HEK293 (cell line): ENCODE measurements around the gene DNAH9.

ENCODE experiments used
- CTCF ChIA-PET: fragments of 350-600 bp; formaldehyde crosslinking; extraction: SDS; loops from one replicate; lab custom pipeline; 2021; ENCODE audit warnings: antibody characterized with exemption; lab: Yijun Ruan, JAX
- POLR2A ChIA-PET: fragments of 300-600 bp; formaldehyde crosslinking; extraction: SDS; loops from one replicate; lab custom pipeline; 2020; ENCODE audit warnings: antibody characterized with exemption, inconsistent platforms; lab: Yijun Ruan, JAX
- H3K27ac ChIP-seq: fragments of 200-500 bp; sonication (Bioruptor generic); 2 replicates; pipeline ENCODE4 v1.5.1; 2014; ENCODE audit warnings: low read depth, low read length, control low read depth, inconsistent platforms; ENCODE audit errors: extremely low read depth
- H3K36me3 ChIP-seq, 2 experiments: fragments of 200-500 bp in 1 of 2; sonication (Bioruptor generic) in 1 of 2; 1 replicate in 1 of 2; 2 replicates in 1 of 2; pipeline ENCODE4 v1.5.1; 2014 to 2017; ENCODE audit warnings: inconsistent platforms in 2 of 2, low read length in 2 of 2; ENCODE audit not compliant: control insufficient read depth in 2 of 2, insufficient read depth in 1 of 2
- H3K4me1 ChIP-seq: fragments of 200-500 bp; sonication (Bioruptor generic); 2 replicates; pipeline ENCODE4 v1.5.1; 2014; ENCODE audit warnings: mild to moderate bottlenecking, low read length, inconsistent platforms; ENCODE audit not compliant: control insufficient read depth, insufficient read depth
- H3K4me3 ChIP-seq: 2 replicates; pipeline ENCODE4 v1.5.1; 2011; ENCODE audit warnings: low read depth, mild to moderate bottlenecking, control low read depth, low read length, moderate library complexity
- H3K9me3 ChIP-seq: fragments of 200-500 bp; sonication (Bioruptor generic); 2 replicates; pipeline ENCODE4 v1.5.1; 2014; ENCODE audit warnings: low read depth, low read length, inconsistent platforms; ENCODE audit not compliant: control insufficient read depth, insufficient read depth
- BCL11A ChIP-seq: fragments of 450-650 bp; formaldehyde crosslinking; IDR thresholded peaks from 2 replicates; pipeline ENCODE4 v1.5.1; 2016; ENCODE audit warnings: low read depth, missing biosample characterization, missing genetic modification characterization
- HOXD13 ChIP-seq: sonication (generic); formaldehyde crosslinking; IDR thresholded peaks from 2 replicates; pipeline ENCODE4 v1.8.0; 2022; ENCODE audit warnings: missing genetic modification reagents, borderline replicate concordance
- KLF10 ChIP-seq: fragments of 450-650 bp; IDR thresholded peaks from 2 replicates; pipeline ENCODE4 v1.5.1; 2018; ENCODE audit warnings: missing biosample characterization, mild to moderate bottlenecking, missing genetic modification characterization
- MEIS1 ChIP-seq: sonication (generic); formaldehyde crosslinking; IDR thresholded peaks from 2 replicates; pipeline ENCODE4 v1.8.1; 2022; ENCODE audit warnings: missing genetic modification reagents, mild to moderate bottlenecking, borderline replicate concordance
- MZF1 ChIP-seq: fragments of 450-650 bp; formaldehyde crosslinking; IDR thresholded peaks from 2 replicates; pipeline ENCODE4 v1.5.1; 2017; ENCODE audit warnings: missing biosample characterization, missing genetic modification characterization, borderline replicate concordance
- PRDM1 ChIP-seq: fragments of 450-650 bp; formaldehyde crosslinking; IDR thresholded peaks from 2 replicates; pipeline ENCODE4; 2016; ENCODE audit warnings: missing biosample characterization, missing genetic modification characterization
- WT1 ChIP-seq: fragments of 450-650 bp; formaldehyde crosslinking; IDR thresholded peaks from 2 replicates; pipeline ENCODE4 v1.5.1; 2016; ENCODE audit warnings: missing biosample characterization, missing genetic modification characterization
- YY2 ChIP-seq: fragments of 450-650 bp; formaldehyde crosslinking; IDR thresholded peaks from 2 replicates; pipeline ENCODE4 v1.5.1; 2016; ENCODE audit warnings: missing biosample characterization, missing genetic modification characterization
- ZBTB1 ChIP-seq: fragments of 450-650 bp; formaldehyde crosslinking; IDR thresholded peaks from 2 replicates; pipeline ENCODE4 v1.5.1; 2016; ENCODE audit warnings: missing biosample characterization, missing genetic modification characterization
- ZNF112 ChIP-seq: fragments of 450-650 bp; formaldehyde crosslinking; IDR thresholded peaks from 2 replicates; pipeline ENCODE4 v1.5.0; 2017; ENCODE audit warnings: missing biosample characterization, missing genetic modification characterization
- ZNF146 ChIP-seq: fragments of 450-650 bp; formaldehyde crosslinking; IDR thresholded peaks from 2 replicates; pipeline ENCODE4 v1.5.1; 2016; ENCODE audit warnings: missing biosample characterization, missing genetic modification characterization
- ZNF184 ChIP-seq: fragments of 450-650 bp; IDR thresholded peaks from 2 replicates; pipeline ENCODE4 v1.5.1; 2018; ENCODE audit warnings: missing biosample characterization, mild to moderate bottlenecking, missing genetic modification characterization
- ZNF19 ChIP-seq: fragments of 450-650 bp; formaldehyde crosslinking; IDR thresholded peaks from 2 replicates; pipeline ENCODE4; 2016; ENCODE audit warnings: missing biosample characterization, missing genetic modification characterization, low read depth
- ZNF2 ChIP-seq: fragments of 450-650 bp; formaldehyde crosslinking; IDR thresholded peaks from 2 replicates; pipeline ENCODE4 v1.5.1; 2016; ENCODE audit warnings: missing biosample characterization, missing genetic modification characterization
- ZNF202 ChIP-seq: fragments of 450-650 bp; formaldehyde crosslinking; IDR thresholded peaks from 2 replicates; pipeline ENCODE4 v1.5.1; 2016; ENCODE audit warnings: missing biosample characterization, missing genetic modification characterization, borderline replicate concordance
- ZNF391 ChIP-seq: fragments of 450-650 bp; formaldehyde crosslinking; IDR thresholded peaks from 2 replicates; pipeline ENCODE4 v1.5.1; 2016; ENCODE audit warnings: low read depth, missing biosample characterization, missing genetic modification characterization, borderline replicate concordance
- ZNF423 ChIP-seq: fragments of 450-650 bp; formaldehyde crosslinking; IDR thresholded peaks from 2 replicates; pipeline ENCODE4 v1.5.1; 2016; ENCODE audit warnings: missing biosample characterization, missing genetic modification characterization
- ZNF560 ChIP-seq: fragments of 450-650 bp; formaldehyde crosslinking; IDR thresholded peaks from 2 replicates; pipeline ENCODE4 v1.5.1; 2017; ENCODE audit warnings: missing biosample characterization, missing genetic modification characterization, borderline replicate concordance
- ZNF610 ChIP-seq: fragments of 450-650 bp; formaldehyde crosslinking; IDR thresholded peaks from 2 replicates; pipeline ENCODE4 v1.5.1; 2016; ENCODE audit warnings: missing biosample characterization, missing genetic modification characterization, borderline replicate concordance
- ZNF76 ChIP-seq: fragments of 450-650 bp; formaldehyde crosslinking; IDR thresholded peaks from 2 replicates; pipeline ENCODE4; 2016; ENCODE audit warnings: low read depth, missing biosample characterization, missing genetic modification characterization, borderline replicate concordance
- ZNF837 ChIP-seq: fragments of 450-650 bp; formaldehyde crosslinking; IDR thresholded peaks from 2 replicates; pipeline ENCODE4 v1.5.1; 2016; ENCODE audit warnings: missing biosample characterization, missing genetic modification characterization
- ZNF843 ChIP-seq: fragments of 450-650 bp; formaldehyde crosslinking; IDR thresholded peaks from 2 replicates; pipeline ENCODE4 v1.5.1; 2016; ENCODE audit warnings: missing biosample characterization, missing genetic modification characterization
- TF ChIP-seq, protein P1 (sequence below): fragments of 450-650 bp; formaldehyde crosslinking; conservative IDR thresholded peaks from 2 replicates; pipeline ENCODE4 v1.5.1; 2016; ENCODE audit warnings: low read depth, missing biosample characterization, missing genetic modification characterization
- TF ChIP-seq, protein P2 (sequence below): fragments of 450-650 bp; formaldehyde crosslinking; IDR thresholded peaks from 2 replicates; pipeline ENCODE4 v1.5.1; 2016; ENCODE audit warnings: missing biosample characterization, missing genetic modification characterization
- TF ChIP-seq, protein P3 (sequence below): IDR thresholded peaks from 2 replicates; pipeline ENCODE4 v1.6.1; 2011; ENCODE audit warnings: mild to moderate bottlenecking, low read depth, low read length, borderline replicate concordance
- TF ChIP-seq, protein P4 (sequence below): fragments of 450-650 bp; formaldehyde crosslinking; IDR thresholded peaks from 2 replicates; pipeline ENCODE4 v1.5.1; 2017; ENCODE audit warnings: missing biosample characterization, missing genetic modification characterization
- TF ChIP-seq, protein P5 (sequence below): fragments of 450-650 bp; formaldehyde crosslinking; IDR thresholded peaks from 2 replicates; pipeline ENCODE4 v1.5.1; 2016; ENCODE audit warnings: missing biosample characterization, missing genetic modification characterization

Gene DNAH9

DNA sequence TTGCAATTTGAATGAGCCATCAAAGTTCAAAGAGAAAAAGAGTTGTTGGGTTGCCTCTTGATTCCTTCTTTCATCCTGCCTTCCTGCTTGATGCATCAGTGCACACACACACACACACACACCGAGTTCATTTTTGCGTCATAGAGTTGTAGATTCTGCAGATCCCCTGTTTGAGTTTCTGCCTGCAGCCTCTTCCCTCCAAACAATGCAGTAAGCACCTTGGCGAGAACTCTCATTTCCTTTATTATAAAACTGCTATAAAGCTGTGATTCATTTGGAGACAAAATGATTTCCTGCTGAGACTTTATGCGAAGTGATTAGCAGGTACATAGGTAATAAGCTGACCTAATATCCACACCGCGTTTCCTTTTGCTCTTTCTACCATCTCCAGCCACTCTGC, 26.7 kb downstream of the DNAH9 start (continued):
- TF ChIP-seq, protein P1, sequence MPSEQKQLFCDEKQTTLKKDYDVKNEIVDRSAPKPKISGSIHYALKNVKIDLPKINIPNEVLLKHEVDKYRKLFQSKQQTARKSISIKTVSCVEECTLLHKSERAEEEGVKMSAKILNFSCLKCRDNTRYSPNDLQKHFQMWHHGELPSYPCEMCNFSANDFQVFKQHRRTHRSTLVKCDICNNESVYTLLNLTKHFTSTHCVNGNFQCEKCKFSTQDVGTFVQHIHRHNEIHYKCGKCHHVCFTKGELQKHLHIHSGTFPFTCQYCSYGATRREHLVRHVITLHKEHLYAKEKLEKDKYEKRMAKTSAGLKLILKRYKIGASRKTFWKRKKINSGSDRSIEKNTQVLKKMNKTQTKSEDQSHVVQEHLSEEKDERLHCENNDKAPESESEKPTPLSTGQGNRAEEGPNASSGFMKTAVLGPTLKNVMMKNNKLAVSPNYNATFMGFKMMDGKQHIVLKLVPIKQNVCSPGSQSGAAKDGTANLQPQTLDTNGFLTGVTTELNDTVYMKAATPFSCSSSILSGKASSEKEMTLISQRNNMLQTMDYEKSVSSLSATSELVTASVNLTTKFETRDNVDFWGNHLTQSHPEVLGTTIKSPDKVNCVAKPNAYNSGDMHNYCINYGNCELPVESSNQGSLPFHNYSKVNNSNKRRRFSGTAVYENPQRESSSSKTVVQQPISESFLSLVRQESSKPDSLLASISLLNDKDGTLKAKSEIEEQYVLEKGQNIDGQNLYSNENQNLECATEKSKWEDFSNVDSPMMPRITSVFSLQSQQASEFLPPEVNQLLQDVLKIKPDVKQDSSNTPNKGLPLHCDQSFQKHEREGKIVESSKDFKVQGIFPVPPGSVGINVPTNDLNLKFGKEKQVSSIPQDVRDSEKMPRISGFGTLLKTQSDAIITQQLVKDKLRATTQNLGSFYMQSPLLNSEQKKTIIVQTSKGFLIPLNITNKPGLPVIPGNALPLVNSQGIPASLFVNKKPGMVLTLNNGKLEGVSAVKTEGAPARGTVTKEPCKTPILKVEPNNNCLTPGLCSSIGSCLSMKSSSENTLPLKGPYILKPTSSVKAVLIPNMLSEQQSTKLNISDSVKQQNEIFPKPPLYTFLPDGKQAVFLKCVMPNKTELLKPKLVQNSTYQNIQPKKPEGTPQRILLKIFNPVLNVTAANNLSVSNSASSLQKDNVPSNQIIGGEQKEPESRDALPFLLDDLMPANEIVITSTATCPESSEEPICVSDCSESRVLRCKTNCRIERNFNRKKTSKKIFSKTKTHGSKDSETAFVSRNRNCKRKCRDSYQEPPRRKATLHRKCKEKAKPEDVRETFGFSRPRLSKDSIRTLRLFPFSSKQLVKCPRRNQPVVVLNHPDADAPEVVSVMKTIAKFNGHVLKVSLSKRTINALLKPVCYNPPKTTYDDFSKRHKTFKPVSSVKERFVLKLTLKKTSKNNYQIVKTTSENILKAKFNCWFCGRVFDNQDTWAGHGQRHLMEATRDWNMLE (tag by site-specific recombination): no peak
- TF ChIP-seq ZBTB1 (tag by site-specific recombination) (no peak), ZNF843 (tag by site-specific recombination) (no peak), BCL11A (tag by site-specific recombination) (no peak), ZNF610 (tag by site-specific recombination) (no peak), ZNF184 (no peak), WT1 (tag by site-specific recombination) (no peak), ZNF837 (no peak), ZNF2 (tag by site-specific recombination) (no peak)

DNA sequence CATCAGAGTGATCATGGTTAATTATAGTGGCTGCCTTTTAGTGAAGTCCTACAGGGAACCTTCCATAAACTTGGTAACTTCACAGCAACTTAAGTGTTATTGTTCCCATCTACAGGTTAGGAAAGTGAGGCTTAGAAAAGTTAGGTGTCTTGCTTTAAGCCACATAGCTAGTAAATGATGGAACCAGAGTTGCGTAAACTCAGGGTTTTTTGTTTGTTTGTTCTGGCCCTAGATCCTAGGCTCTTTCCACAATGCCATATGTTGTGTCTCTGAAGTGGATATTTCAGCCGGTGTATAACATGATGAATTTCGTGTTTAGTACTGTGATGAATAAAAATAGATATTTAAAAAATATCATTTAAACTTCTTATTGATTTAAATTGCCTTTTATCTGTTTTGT, 27.6 kb downstream of the DNAH9 start:
- Histone ChIP-seq H3K4me1 (no peaks in the 10 kb centered on the region), H3K4me3 (no peak overlapping the region), H3K9me3 (no peaks in the 10 kb centered on the region), H3K36me3 (no peaks in the 10 kb centered on the region), H3K27ac (no peak overlapping the region)
- ChIA-PET POLR2A (no interaction called here), CTCF (interaction anchor here (0.7 to 1.5 kb wide), 2 partner anchors 18 to 350 kb away, joined by 3 to 4 read pairs; no protein-coding TSS in a partner anchor)
- TF ChIP-seq YY2 (no peak), HOXD13 (no peak), ZNF202 (no peak), ZNF19 (tag by site-specific recombination) (no peak), MZF1 (no peak), MEIS1 (CRISPR knock-in tag) (no peak), ZNF391 (no peak), PRDM1 (tag by site-specific recombination) (no peak), ZNF423 (tag by site-specific recombination) (no peak), ZNF146 (tag by site-specific recombination) (no peak), ZNF76 (no peak), ZNF560 (tag by site-specific recombination) (no peak), ZNF112 (tag by site-specific recombination) (no peak), KLF10 (no peak)
- TF ChIP-seq, protein P2, sequence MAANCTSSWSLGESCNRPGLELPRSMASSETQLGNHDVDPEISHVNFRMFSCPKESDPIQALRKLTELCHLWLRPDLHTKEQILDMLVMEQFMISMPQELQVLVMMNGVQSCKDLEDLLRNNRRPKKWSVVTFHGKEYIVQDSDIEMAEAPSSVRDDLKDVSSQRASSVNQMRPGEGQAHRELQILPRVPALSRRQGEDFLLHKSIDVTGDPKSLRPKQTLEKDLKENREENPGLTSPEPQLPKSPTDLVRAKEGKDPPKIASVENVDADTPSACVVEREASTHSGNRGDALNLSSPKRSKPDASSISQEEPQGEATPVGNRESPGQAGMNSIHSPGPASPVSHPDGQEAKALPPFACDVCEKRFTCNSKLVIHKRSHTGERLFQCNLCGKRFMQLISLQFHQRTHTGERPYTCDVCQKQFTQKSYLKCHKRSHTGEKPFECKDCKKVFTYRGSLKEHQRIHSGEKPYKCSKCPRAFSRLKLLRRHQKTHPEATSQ: no peak
- TF ChIP-seq, protein P3, sequence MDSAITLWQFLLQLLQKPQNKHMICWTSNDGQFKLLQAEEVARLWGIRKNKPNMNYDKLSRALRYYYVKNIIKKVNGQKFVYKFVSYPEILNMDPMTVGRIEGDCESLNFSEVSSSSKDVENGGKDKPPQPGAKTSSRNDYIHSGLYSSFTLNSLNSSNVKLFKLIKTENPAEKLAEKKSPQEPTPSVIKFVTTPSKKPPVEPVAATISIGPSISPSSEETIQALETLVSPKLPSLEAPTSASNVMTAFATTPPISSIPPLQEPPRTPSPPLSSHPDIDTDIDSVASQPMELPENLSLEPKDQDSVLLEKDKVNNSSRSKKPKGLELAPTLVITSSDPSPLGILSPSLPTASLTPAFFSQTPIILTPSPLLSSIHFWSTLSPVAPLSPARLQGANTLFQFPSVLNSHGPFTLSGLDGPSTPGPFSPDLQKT: no peak
- TF ChIP-seq, protein P4, sequence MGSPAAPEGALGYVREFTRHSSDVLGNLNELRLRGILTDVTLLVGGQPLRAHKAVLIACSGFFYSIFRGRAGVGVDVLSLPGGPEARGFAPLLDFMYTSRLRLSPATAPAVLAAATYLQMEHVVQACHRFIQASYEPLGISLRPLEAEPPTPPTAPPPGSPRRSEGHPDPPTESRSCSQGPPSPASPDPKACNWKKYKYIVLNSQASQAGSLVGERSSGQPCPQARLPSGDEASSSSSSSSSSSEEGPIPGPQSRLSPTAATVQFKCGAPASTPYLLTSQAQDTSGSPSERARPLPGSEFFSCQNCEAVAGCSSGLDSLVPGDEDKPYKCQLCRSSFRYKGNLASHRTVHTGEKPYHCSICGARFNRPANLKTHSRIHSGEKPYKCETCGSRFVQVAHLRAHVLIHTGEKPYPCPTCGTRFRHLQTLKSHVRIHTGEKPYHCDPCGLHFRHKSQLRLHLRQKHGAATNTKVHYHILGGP (tag by site-specific recombination): no peak
- TF ChIP-seq, protein P5, sequence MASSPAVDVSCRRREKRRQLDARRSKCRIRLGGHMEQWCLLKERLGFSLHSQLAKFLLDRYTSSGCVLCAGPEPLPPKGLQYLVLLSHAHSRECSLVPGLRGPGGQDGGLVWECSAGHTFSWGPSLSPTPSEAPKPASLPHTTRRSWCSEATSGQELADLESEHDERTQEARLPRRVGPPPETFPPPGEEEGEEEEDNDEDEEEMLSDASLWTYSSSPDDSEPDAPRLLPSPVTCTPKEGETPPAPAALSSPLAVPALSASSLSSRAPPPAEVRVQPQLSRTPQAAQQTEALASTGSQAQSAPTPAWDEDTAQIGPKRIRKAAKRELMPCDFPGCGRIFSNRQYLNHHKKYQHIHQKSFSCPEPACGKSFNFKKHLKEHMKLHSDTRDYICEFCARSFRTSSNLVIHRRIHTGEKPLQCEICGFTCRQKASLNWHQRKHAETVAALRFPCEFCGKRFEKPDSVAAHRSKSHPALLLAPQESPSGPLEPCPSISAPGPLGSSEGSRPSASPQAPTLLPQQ (tag by site-specific recombination): no peak
